Heart left ventricle (tissue), 16 donors: Measurements from ENCODE around the gene BYSL. TPM values are rescaled to one million over a fixed set of nuclear protein-coding genes. Genes with fewer than 3 reads are reported as not detected.

Experiments
- ATAC-seq, 4 donors: fragments of 200-7000 bp; cut with Tn5 transposase; one replicate each; pipeline ENCODE4 v1.9.1; 2020 to 2022; ENCODE audit warnings: moderate library complexity in 4 of 4, mild to moderate bottlenecking in 3 of 4, moderate number of reproducible peaks in 1 of 4
- DNase-seq, 5 donors: peaks; one replicate each; pipeline ENCODE4 v3.0.0-alpha.2; 2020
- H3K27ac ChIP-seq, 12 donors: fragments of 200-600 bp; sonication (generic) in 4 of 12; one replicate each; pipeline versions ENCODE4 v1.5.0 to v1.8.0; 2016 to 2022; ENCODE audit warnings: mild to moderate bottlenecking in 2 of 12
- H3K27me3 ChIP-seq, 9 donors: fragments of 200-600 bp; sonication (generic) in 2 of 9; one replicate each; pipeline versions ENCODE4 v1.5.1 to v1.8.0; 2016 to 2022; ENCODE audit warnings: mild to moderate bottlenecking in 3 of 9
- H3K36me3 ChIP-seq, 9 donors: fragments of 200-600 bp; sonication (generic) in 2 of 9; one replicate each; pipeline versions ENCODE4 v1.5.0 to v1.8.0; 2018 to 2022; ENCODE audit warnings: mild to moderate bottlenecking in 2 of 9
- H3K4me1 ChIP-seq, 12 donors: fragments of 200-600 bp; sonication (generic) in 4 of 12; one replicate each; pipeline versions ENCODE4 v1.5.0 to v1.8.0; 2016 to 2022; ENCODE audit warnings: mild to moderate bottlenecking in 3 of 12
- H3K4me3 ChIP-seq, 12 donors: fragments of 200-600 bp; sonication (generic) in 4 of 12; one replicate each; pipeline versions ENCODE4 v1.5.0 to v1.8.0; 2017 to 2022; ENCODE audit warnings: mild to moderate bottlenecking in 9 of 12, moderate library complexity in 4 of 12
- H3K9me3 ChIP-seq, 12 donors: fragments of 200-600 bp; sonication (generic) in 4 of 12; one replicate each; pipeline versions ENCODE4 v1.5.0 to v1.8.0; 2016 to 2022; ENCODE audit warnings: mild to moderate bottlenecking in 1 of 12
- CTCF ChIP-seq, 12 donors: fragments of 200-600 bp; sonication (generic) in 4 of 12; IDR thresholded peaks; one replicate each; pipeline versions ENCODE4 v1.5.0 to v1.8.0; 2018 to 2022; ENCODE audit warnings: antibody characterized with exemption in 12 of 12, mild to moderate bottlenecking in 5 of 12
- POLR2A ChIP-seq, 2 donors: fragments of 450-650 bp; IDR thresholded peaks; one replicate each; pipeline ENCODE4 v1.6.1; 2017; ENCODE audit warnings: antibody characterized with exemption in 2 of 2, mild to moderate bottlenecking in 2 of 2, moderate library complexity in 2 of 2
- WGBS, 4 donors: extraction: QIAGEN DNeasy Blood & Tissue Kit in 2 of 4; methylation state at CpG; one replicate each; pipeline versions ENCODE4 v1.1.5 to v1.1.7; 2013 to 2018; 5-methylcytosine and 5-hydroxymethylcytosine counted together
- intact Hi-C, 10 donors: fragments of 100-400 bp; cut with DNase I; formaldehyde crosslinking; loops; one replicate each; pipeline versions ENCODE4 v1.11.1 to v1.14.2; 2022
- polyA plus RNA-seq, 2 donors: library from polyadenylated mRNA; stranded (reverse); fragments of 200-250 nt; gene quantifications; one replicate each; pipeline ENCODE4 v1.2.3, GENCODE V29; 2013
- total RNA-seq, 9 donors: library from RNA; depleted of rRNA in 2 of 9; stranded (reverse); fragments of >200 nt in 2 of 9; fragmentation: NEBNext Ultra II Directional in 3 of 9; extraction: Animal tissue kit (Norgen Biotek cat#: 25700) in 3 of 9; gene quantifications; one replicate each; pipeline versions ENCODE4 v1.1.0 to v1.2.4, GENCODE V29; 2016 to 2023
- donor health status: ischemic (EF 13 %, LVEDD 7.1; RV severe dilation, severe dysfunction).
- donor health status: healthy with polysubstance abuse.
- donor health status: DM: no; HTN: yes; CAD: no.
- donor health status: DM: no; HTN: no; CAD: no.
- donor health status: ischemic (EF 25% LVEDD 6.9; RV normal size, moderate dysfunction).
- donor health status: ischemic (EF 25% LVEDD 5.7; RV mildly dilated, moderate dysfunction).
- donor health status: healthy.
- donor health status: DM: yes; HTN: yes; CAD: no.
- donor health status: ischemic (EF 35%, LVEDD 5.7; RV mildly dilated, moderate dysfunction).
- donor health status: nonischemic (EF 11% LVEDD 7.7; RV severe dilation, severe dysfunction).
- donor health status: DM: yes; HTN: yes; CAD: no.
- donor health status: PGD.
- donor health status: ischemic (EF 29% LVEDD 5.4; RV normal size, mild dysfunction).
- donor health status: nonischemic (EF 23%, LVEDD 6.1; RV moderate dilation, normal function).

BYSL gene
- total and polyA plus RNA-seq, 11 donors, result 4.5 to 26.3 (median 9.2) TPM

DNA sequence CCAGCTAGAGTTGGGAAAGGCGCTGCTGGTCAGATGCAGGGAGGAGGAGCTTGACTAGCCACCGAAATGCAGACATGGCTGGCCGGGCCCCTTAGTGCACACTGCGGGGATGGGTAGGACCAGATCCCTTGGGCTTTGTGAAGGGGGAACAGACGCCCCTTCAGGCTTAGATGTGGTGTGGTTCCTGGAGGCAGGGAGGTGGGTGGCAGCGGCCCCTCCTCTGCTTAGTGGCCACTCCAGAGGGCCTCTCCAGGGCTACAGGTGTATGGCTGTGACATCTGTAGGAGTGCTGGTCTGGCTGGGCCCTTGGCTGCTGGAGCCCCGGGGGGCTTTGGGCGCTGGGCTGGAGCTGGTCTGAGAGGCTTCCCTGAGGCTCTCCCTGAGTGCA is 14.4 kb downstream of the BYSL start:
- Histone ChIP-seq H3K4me3 (no peak overlapping the region), H3K27me3 (no peaks in the 10 kb centered on the region), H3K27ac (peak overlapping the region in 1 of 12 donors; percentile 84), H3K4me1 (peaks cover 7 to 65% (median 48%) of the 10 kb centered on the region in 12 donors), H3K36me3 (peaks cover 0 to 80% (median 59%) of the 10 kb centered on the region in 9 donors), H3K9me3 (no peaks in the 10 kb centered on the region)
- TF ChIP-seq CTCF (IDR thresholded peaks at IDR 0.05) (no peak), POLR2A (IDR thresholded peaks at IDR 0.05) (no peak)
- WGBS, 4 donors, result 78 to 81% (median 80%) methylated on average over 5 to 8 of the region's 8 CpGs
- intact Hi-C loops, result loop anchor here in 7 of 10 donors (5.0 to 10.0 kb wide), 4 partner anchors 88 to 148 kb away; partner anchors contain the start of gene TOMM6 (in 5 of the 7)
- DNase-seq (no peak), ATAC-seq (peak in 1 of 4 donors; percentile 1)

DNA sequence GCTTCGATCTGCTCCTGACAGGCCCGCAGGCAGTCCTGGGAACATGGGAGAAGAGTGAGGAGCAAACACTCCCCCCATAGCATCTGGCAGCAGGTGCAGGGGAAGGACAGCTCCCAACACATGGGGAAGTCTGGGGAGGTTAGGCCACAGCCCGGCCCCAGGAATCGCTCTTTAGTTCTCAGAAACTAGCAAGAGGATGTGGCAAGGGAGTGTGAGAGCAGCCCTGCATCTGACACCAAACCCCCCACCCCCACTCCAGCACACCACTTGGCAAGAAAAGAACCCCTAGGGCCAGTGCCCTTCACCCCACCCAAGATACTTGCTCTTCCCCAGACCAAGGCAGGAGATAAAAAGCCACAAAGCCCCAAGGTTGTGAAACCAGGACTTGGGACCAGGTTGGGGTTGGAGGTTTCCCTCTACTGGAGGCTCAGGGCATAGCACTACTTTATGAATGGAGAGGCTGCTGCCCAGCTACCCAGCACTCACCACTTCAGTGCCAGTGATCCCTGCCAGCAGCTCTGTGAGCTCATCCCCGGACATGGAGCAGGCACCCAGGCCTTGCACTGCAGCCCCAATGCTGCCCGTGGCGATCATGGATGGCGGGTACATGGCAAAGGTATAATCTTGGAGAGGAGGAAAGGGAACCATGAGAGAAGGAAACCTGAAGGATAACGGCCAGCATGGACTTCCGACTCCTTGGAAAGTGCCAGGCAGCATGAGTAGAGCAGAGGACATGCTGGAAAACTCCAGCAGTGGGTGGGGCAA is 15.0 kb downstream of the BYSL start:
- peak; percentile 62 to 82 (median 72) for ATAC-seq
- Histone ChIP-seq H3K4me1 (peaks cover 7 to 65% (median 48%) of the 10 kb centered on the region in 12 donors), H3K36me3 (peaks cover 0 to 75% (median 53%) of the 10 kb centered on the region in 9 donors), H3K27me3 (no peaks in the 10 kb centered on the region), H3K27ac (peak overlapping the region in 9 of 12 donors; percentile 46 to 95 (median 87)), H3K4me3 (peak overlapping the region in 2 of 12 donors; percentile 9 to 93), H3K9me3 (no peaks in the 10 kb centered on the region)
- DNase-seq, result peak; percentile 71 to 87 (median 76)
- WGBS, 4 donors, result 27 to 50% (median 44%) methylated on average over 6 to 10 of the region's 10 CpGs
- intact Hi-C loops, result loop anchor here in 7 of 10 donors (5.0 to 10.0 kb wide), 4 partner anchors 89 to 149 kb away; partner anchors contain the start of gene TOMM6 (in 5 of the 7)
- TF ChIP-seq POLR2A (IDR thresholded peaks at IDR 0.05) (no peak), CTCF (IDR thresholded peaks at IDR 0.05) (peak; percentile 67 to 86 (median 76))

GRCh38 chr6:41937472-41937860 is 16.2 kb downstream of the BYSL start:
- no peak for DNase-seq
- intact Hi-C loops, result loop anchor here in 7 of 10 donors (5.0 to 10.0 kb wide), 4 partner anchors 90 to 150 kb away; partner anchors contain the start of gene TOMM6 (in 5 of the 7)
- Histone ChIP-seq H3K36me3 (peaks cover 0 to 62% (median 41%) of the 10 kb centered on the region in 9 donors), H3K27ac (peak overlapping the region in 11 of 12 donors; percentile 82 to 95 (median 87)), H3K4me3 (peak overlapping the region in 1 of 12 donors; percentile 93), H3K27me3 (no peaks in the 10 kb centered on the region), H3K9me3 (no peaks in the 10 kb centered on the region), H3K4me1 (peaks cover 7 to 71% (median 51%) of the 10 kb centered on the region in 12 donors)
- 48 to 85% (median 66%) methylated on average over 2 of the region's 2 CpGs for WGBS, 4 donors
- TF ChIP-seq POLR2A (IDR thresholded peaks at IDR 0.05), result no peak
- TF ChIP-seq CTCF (IDR thresholded peaks at IDR 0.05), result no peak
- ATAC-seq, result no peak
